Heart right ventricle (tissue), 16 donors: ENCODE measurements around the gene NGEF. TPM values are rescaled to one million over a fixed set of nuclear protein-coding genes. Genes with fewer than 3 reads are reported as not detected.
A peak's percentile ranks its signal among the peaks of the same experiment; 100 is the strongest.
"Not testable (repeated sequence)": the region's sequence is repeated elsewhere in the genome, so short reads cannot be mapped to it uniquely, and the experiment has no call there.

Experiments used
- ATAC-seq, 8 donors: fragments of 200-7000 bp; cut with Tn5 transposase; one replicate each; pipeline ENCODE4 v1.9.1; 2020; ENCODE audit warnings: mild to moderate bottlenecking in 8 of 8, moderate library complexity in 8 of 8, moderate number of reproducible peaks in 1 of 8
- DNase-seq, 2 donors: peaks; one replicate each; pipeline ENCODE4 v3.0.0-alpha.2; 2020
- H3K27ac ChIP-seq, 10 donors: fragments of 200-600 bp; sonication (generic) in 2 of 10; one replicate each; pipeline versions ENCODE4 v1.5.0 to v1.8.0; 2020 to 2022; ENCODE audit warnings: mild to moderate bottlenecking in 3 of 10
- H3K27me3 ChIP-seq, 7 donors: fragments of 200-600 bp; one replicate each; pipeline ENCODE4 v1.8.0; 2021 to 2022; ENCODE audit warnings: mild to moderate bottlenecking in 2 of 7
- H3K36me3 ChIP-seq, 9 donors: fragments of 200-600 bp; sonication (generic) in 1 of 9; one replicate each; pipeline versions ENCODE4 v1.5.0 to v1.8.0; 2020 to 2022; ENCODE audit warnings: mild to moderate bottlenecking in 2 of 9
- H3K4me1 ChIP-seq, 9 donors: fragments of 200-600 bp; sonication (generic) in 1 of 9; one replicate each; pipeline versions ENCODE4 v1.5.0 to v1.8.0; 2020 to 2022; ENCODE audit warnings: mild to moderate bottlenecking in 4 of 9
- H3K4me3 ChIP-seq, 10 donors: fragments of 200-600 bp; sonication (generic) in 2 of 10; one replicate each; pipeline versions ENCODE4 v1.5.0 to v1.8.0; 2020 to 2022; ENCODE audit warnings: mild to moderate bottlenecking in 7 of 10, moderate library complexity in 2 of 10
- H3K9me3 ChIP-seq, 11 donors: fragments of 200-600 bp in 10 of 11; sonication (generic) in 2 of 11; one replicate each; pipeline versions ENCODE4 v1.5.0 to v1.8.0; 2013 to 2022; ENCODE audit warnings: mild to moderate bottlenecking in 2 of 11, control low read depth in 1 of 11, moderate library complexity in 1 of 11
- WGBS, 2 donors: extraction: QIAGEN DNeasy Blood & Tissue Kit; methylation state at CpG; one replicate each; pipeline ENCODE4 v1.1.7; 2013; ENCODE audit warnings: inconsistent platforms in 1 of 2; 5-methylcytosine and 5-hydroxymethylcytosine counted together
- intact Hi-C, 10 donors: fragments of 100-400 bp; cut with DNase I; formaldehyde crosslinking; loops; one replicate each; pipeline versions ENCODE4 v1.11.1 to v1.14.2; 2022
- polyA plus RNA-seq, 2 donors: library from polyadenylated mRNA; stranded (reverse); fragments of 200-250 nt; gene quantifications; one replicate each; pipeline ENCODE4 v1.2.3, GENCODE V29; 2013
- total RNA-seq, 10 donors: library from RNA; stranded (reverse); fragmentation: NEBNext Ultra II Directional in 3 of 10; extraction: Animal tissue kit (Norgen Biotek cat#: 25700) in 3 of 10; gene quantifications; one replicate each; pipeline versions ENCODE4 v1.2.1 to v1.2.4, GENCODE V29; 2021 to 2023
- TF ChIP-seq, protein P1 (sequence below), 9 donors: fragments of 200-600 bp; sonication (generic) in 2 of 9; IDR thresholded peaks; one replicate each; pipeline versions ENCODE4 v1.5.0 to v1.8.0; 2021 to 2022; ENCODE audit warnings: antibody characterized with exemption in 9 of 9, mild to moderate bottlenecking in 5 of 9, moderate library complexity in 1 of 9
- donor health status: Arrhythmogenic right ventricular cardiomyopathy.
- donor health status: ischemic (EF 13 %, LVEDD 7.1; RV severe dilation, severe dysfunction).
- donor health status: healthy with polysubstance abuse.
- donor health status: DM: no; HTN: yes; CAD: no.
- donor health status: DM: no; HTN: no; CAD: no.
- donor health status: ischemic (EF 25% LVEDD 6.9; RV normal size, moderate dysfunction).
- donor health status: ischemic (EF 25% LVEDD 5.7; RV mildly dilated, moderate dysfunction).
- donor health status: healthy.
- donor health status: DM: yes; HTN: yes; CAD: no.
- donor health status: Ischemic cardiomyopathy.
- donor health status: ischemic (EF 35%, LVEDD 5.7; RV mildly dilated, moderate dysfunction).
- donor health status: nonischemic (EF 11% LVEDD 7.7; RV severe dilation, severe dysfunction).
- donor health status: DM: yes; HTN: yes; CAD: no.
- donor health status: PGD.
- donor health status: ischemic (EF 29% LVEDD 5.4; RV normal size, mild dysfunction).
- donor health status: nonischemic (EF 23%, LVEDD 6.1; RV moderate dilation, normal function).

Gene NGEF
- total and polyA plus RNA-seq, 12 donors = 0.27 to 0.75 (median 0.54) TPM; not detected in 3

DNA sequence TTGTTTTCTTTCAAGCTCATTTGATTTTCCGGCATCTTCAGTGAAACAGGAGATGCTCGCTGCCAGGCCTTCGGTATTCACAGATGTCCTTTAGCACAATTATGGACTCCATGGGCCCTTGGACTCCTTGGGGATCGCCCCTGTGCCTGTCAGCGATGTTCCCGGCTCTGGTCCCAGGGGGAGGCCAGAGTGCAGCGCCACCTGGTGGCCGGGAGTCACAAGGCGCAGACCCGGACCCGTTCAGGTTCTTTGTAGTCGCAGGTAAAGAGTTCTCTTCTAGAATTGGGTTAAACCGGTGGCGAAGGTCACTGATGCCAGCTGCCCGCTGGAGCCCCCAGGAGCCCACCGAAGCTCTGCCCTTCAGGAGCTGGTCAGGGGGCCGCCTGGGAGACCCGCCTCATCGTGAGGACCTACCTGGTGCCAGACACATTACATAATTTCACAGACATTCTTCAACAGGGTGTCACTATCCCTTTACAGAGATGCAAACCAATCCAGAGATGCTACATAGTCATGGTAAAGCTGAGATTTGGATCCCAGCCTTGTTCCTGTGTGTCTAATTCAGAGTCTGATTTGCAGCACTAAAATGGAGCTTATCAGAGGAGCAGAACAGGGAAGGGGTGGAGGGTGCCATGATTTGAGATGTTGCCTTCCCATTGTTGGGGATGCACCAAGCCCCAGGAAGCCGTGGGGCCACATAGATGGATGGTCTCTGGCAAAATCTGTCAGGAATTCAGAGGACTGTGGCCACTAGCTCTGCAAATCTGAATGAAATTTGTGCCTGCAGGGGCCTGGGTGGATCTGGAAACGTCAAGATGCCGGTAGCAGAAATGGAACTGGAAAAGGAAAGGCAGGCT, 41.1 kb upstream of the NGEF start:
- no peak overlapping the region for H3K4me3 ChIP-seq
- TF ChIP-seq, protein P1, sequence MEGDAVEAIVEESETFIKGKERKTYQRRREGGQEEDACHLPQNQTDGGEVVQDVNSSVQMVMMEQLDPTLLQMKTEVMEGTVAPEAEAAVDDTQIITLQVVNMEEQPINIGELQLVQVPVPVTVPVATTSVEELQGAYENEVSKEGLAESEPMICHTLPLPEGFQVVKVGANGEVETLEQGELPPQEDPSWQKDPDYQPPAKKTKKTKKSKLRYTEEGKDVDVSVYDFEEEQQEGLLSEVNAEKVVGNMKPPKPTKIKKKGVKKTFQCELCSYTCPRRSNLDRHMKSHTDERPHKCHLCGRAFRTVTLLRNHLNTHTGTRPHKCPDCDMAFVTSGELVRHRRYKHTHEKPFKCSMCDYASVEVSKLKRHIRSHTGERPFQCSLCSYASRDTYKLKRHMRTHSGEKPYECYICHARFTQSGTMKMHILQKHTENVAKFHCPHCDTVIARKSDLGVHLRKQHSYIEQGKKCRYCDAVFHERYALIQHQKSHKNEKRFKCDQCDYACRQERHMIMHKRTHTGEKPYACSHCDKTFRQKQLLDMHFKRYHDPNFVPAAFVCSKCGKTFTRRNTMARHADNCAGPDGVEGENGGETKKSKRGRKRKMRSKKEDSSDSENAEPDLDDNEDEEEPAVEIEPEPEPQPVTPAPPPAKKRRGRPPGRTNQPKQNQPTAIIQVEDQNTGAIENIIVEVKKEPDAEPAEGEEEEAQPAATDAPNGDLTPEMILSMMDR (IDR thresholded peaks at IDR 0.05) = peak; percentile 74 to 96 (median 87)
- peak in 2 of 8 donors; percentile 50 to 55 for ATAC-seq
- 24 to 25% methylated on average over 22 of the region's 22 CpGs for WGBS, 2 donors
- no peaks in the 10 kb centered on the region for H3K9me3 ChIP-seq
- H3K27ac ChIP-seq = no peak overlapping the region
- peaks cover 0 to 35% (median 10%) of the 10 kb centered on the region in 9 donors for H3K4me1 ChIP-seq
- intact Hi-C loops = loop anchor here in 3 of 10 donors (5.0 to 10.0 kb wide), 2 partner anchors 198 to 199 kb away; partner anchors contain the start of gene ATG16L1 (in 1 of the 3)
- peak; percentile 47 to 70 for DNase-seq
- H3K36me3 ChIP-seq = no peaks in the 10 kb centered on the region
- peaks cover 0 to 30% (median 0%) of the 10 kb centered on the region in 7 donors for H3K27me3 ChIP-seq

DNA sequence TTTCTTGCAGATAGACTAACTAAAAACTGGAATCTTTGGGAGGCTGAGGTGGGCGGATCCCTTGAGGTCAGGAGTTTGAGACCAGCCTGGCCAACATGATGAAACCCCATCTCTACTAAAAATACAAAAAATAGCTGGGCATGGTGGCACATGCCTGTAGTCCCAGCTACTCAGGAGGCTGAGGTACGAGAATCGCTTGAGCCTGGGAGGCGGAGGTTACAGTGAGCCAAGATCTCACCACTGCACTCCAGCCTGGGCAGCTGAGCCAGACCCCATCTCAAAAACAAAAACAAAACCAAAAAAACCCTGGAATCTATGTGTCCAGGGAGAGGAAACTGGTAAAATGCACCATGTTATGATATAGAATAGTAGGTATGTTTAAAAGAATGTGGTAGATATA, 39.5 kb upstream of the NGEF start:
- not testable (repeated sequence) for H3K4me3 ChIP-seq

DNA sequence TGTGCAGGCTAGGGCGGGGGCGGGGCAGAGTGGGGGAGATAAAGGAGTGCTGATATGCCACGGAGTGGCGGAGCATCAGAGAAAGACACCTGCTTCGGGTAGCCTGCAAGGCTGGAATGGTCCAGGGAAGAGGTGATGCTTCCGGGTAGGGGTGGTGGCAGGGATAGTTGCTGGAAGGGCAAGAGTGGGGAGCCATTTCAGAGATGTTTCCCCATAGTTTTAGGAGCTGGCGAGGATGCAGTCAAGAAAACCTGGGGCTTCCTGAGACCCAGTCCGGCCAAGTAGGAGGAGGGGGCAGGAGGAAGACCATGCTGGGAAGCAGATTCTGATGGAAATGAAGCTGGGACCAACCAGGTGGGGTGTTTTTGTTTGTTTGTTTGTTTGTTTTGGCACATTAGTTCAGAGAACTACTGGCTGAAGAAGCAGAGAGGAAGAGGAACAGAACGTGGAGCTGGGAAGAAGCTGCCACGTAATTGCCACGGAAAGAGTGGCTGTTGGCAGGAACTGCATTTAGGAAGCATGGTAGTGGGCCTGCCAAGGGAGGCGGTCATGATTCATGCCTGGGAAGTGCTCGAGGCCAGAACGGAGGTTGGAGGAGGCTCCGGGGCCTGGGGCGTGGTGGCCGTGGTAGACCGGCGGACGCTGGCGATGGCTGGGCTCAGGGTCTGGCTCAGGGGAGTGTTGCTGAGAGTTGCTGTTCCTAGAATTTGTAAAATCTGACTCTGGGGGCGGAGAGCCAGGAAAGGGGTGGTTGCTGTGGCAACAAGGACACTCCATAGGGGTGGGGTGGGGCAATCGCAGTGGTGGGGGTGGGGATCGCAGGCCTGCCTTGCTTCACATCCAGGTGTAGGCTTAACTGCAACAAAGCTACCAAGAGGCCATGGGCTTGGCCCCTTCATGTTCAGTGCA, 38.4 kb upstream of the NGEF start:
- ATAC-seq = peak; percentile 88 to 98 (median 96)
- Histone ChIP-seq H3K4me3 (no peak overlapping the region), H3K9me3 (no peaks in the 10 kb centered on the region), H3K27ac (peak overlapping the region; percentile 40 to 75 (median 61)), H3K36me3 (no peaks in the 10 kb centered on the region), H3K4me1 (peaks cover 0 to 31% (median 8%) of the 10 kb centered on the region in 9 donors), H3K27me3 (peaks cover 0 to 35% (median 0%) of the 10 kb centered on the region in 7 donors)
- TF ChIP-seq, protein P1 (IDR thresholded peaks at IDR 0.05) = no peak
- DNase-seq = peak; percentile 80 to 88
- intact Hi-C loops = loop anchor here in 3 of 10 donors (5.0 to 10.0 kb wide), 2 partner anchors 197 to 201 kb away; partner anchors contain the start of gene ATG16L1 (in 1 of the 3)
- WGBS, 2 donors = 22 to 24% methylated on average over 24 of the region's 24 CpGs

More for the DNA sequence above, 39.5 kb upstream of the NGEF start:
- 98% methylated on average over 4 of the region's 4 CpGs for WGBS, 2 donors
- intact Hi-C loops = loop anchor here in 3 of 10 donors (5.0 to 10.0 kb wide), 2 partner anchors 198 to 200 kb away; partner anchors contain the start of gene ATG16L1 (in 1 of the 3)
- not testable (repeated sequence) for ATAC-seq, H3K36me3 ChIP-seq, H3K9me3 ChIP-seq, DNase-seq
- Histone ChIP-seq H3K27me3 (peaks cover 0 to 32% (median 0%) of the 10 kb centered on the region in 7 donors), H3K27ac (peak overlapping the region in 6 of 10 donors; percentile 14 to 75 (median 64)), H3K4me1 (peaks cover 0 to 31% (median 8%) of the 10 kb centered on the region in 9 donors)

DNA sequence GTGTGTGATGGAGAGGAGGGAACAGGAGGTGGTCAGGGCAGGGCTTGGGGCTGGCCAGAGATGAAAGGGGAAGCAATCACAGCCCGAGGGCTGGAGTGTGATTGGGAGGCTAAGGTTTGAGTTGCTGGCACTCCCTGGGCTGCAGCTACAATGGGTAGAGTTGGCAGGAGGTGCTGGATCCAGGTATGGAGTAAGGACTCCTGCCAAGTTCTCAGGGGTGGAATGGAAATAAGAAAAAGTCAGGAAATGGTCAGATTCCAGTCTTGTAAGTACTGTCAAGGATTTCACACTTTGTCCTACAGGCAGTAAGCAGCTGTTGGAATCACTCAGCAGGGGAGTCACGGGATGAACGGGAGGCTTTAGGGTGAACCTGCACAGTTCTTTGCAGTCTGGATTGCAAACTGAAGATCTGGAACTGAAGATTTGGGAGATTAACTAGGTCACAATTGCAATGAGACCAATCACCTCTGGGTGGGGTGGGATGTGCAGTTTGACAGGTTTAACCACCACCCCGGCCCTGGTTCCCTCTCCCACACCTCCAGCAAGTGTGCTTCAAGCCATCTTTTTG, 36.2 kb upstream of the NGEF start:
- Histone ChIP-seq H3K4me3 (no peak overlapping the region), H3K27ac (no peak overlapping the region), H3K9me3 (no peaks in the 10 kb centered on the region), H3K4me1 (peaks cover 0 to 28% (median 7%) of the 10 kb centered on the region in 9 donors), H3K27me3 (peaks cover 0 to 35% (median 0%) of the 10 kb centered on the region in 7 donors), H3K36me3 (no peaks in the 10 kb centered on the region)
- TF ChIP-seq, protein P1 (IDR thresholded peaks at IDR 0.05) = no peak
- intact Hi-C loops = loop anchor here in 1 of 10 donors (10.0 kb wide), 1 partner anchor 206 kb away; the partner anchor contains the start of gene ATG16L1
- WGBS, 2 donors = 50 to 60% methylated on average over 4 of the region's 4 CpGs
- DNase-seq (no peak), ATAC-seq (no peak)
